NT2/D1 (cell line): ENCODE measurements around the gene RGS3.

Source experiments
- DNase-seq: peaks from one replicate; pipeline ENCODE4 v3.0.0-alpha.2; 2011; ENCODE audit warnings: low read depth, low spot score
- H3K27me3 ChIP-seq: 2 replicates; pipeline ENCODE4 v1.6.0; 2011; ENCODE audit warnings: mild to moderate bottlenecking; ENCODE audit not compliant: insufficient read length, insufficient read depth
- H3K36me3 ChIP-seq: 2 replicates; pipeline ENCODE4 v1.6.1; 2011; ENCODE audit warnings: mild to moderate bottlenecking, low read length, mixed read lengths; ENCODE audit not compliant: insufficient read depth, insufficient read length
- H3K4me1 ChIP-seq: 2 replicates; pipeline ENCODE4 v1.5.1; 2011; ENCODE audit not compliant: insufficient read depth, insufficient read length
- H3K4me3 ChIP-seq: 2 replicates; pipeline ENCODE4 v1.5.1; 2011; ENCODE audit warnings: low read depth; ENCODE audit not compliant: insufficient read length
- H3K9ac ChIP-seq: 2 replicates; pipeline ENCODE4 v1.6.0; 2011; ENCODE audit warnings: low read depth; ENCODE audit not compliant: insufficient read length
- H3K9me3 ChIP-seq: 2 replicates; pipeline ENCODE4 v1.5.1; 2011; ENCODE audit warnings: mild to moderate bottlenecking, low read length; ENCODE audit not compliant: insufficient read depth
- SUZ12 ChIP-seq: IDR thresholded peaks from 2 replicates; pipeline ENCODE4 v1.6.1; 2011; ENCODE audit not compliant: insufficient read length, insufficient read depth; ENCODE audit errors: extremely low read depth
- YY1 ChIP-seq: IDR thresholded peaks from 2 replicates; pipeline ENCODE4 v1.6.1; 2011; ENCODE audit not compliant: insufficient read length, insufficient read depth
- ZNF274 ChIP-seq: IDR thresholded peaks from 2 replicates; pipeline ENCODE4 v1.6.1; 2011; ENCODE audit warnings: mild to moderate bottlenecking, low read depth, low read length

Gene RGS3

DNA sequence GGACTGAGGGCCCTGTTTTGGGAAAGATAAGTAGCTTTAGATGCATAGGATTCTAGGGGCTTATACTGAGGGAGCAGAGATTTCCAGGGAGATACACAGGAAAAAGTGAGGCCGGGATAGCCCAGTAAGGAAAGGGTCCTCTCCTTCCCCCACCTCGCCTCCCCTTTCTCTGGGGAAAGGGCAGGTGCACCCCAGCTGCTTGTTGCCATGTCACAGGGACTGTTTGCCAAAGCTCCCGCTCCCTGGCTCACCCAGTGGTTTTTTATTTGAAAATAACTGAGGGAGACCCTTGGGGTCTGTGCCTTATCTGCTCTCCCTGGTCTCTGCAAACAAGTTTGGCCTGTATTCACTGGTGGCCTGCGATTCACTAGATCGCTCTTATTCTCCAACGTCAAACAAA is 51.2 kb downstream of the RGS3 start:
- peaks cover 3% of the 10 kb centered on the region for H3K4me1 ChIP-seq
- no peak for TF ChIP-seq YY1
- TF ChIP-seq ZNF274: no peak
- no peak for TF ChIP-seq SUZ12
- H3K9me3 ChIP-seq: no peaks in the 10 kb centered on the region
- no peak overlapping the region for H3K4me3 ChIP-seq
- no peaks in the 10 kb centered on the region for H3K27me3 ChIP-seq
- DNase-seq: no peak
- no peak overlapping the region for H3K9ac ChIP-seq
- peaks cover 9% of the 10 kb centered on the region for H3K36me3 ChIP-seq

DNA sequence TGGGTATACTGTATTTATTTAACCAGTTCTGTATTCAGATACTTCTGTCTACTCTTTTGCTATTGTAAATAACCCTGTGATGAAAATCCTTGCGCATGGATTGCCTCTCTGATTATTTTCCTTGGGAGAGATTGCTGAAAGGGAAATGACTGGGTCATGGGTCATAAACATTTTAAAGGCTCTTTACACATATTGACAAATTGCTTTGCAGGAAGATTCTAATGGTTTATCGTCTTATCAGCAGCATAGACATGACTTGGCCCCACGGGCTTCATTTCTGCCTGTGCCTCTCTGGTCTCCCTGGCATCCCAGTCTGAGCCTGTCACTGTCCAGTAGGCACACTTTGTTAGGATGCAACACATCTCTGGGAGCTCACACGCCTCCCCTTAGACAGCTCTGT is 52.3 kb downstream of the RGS3 start:
- H3K4me1 ChIP-seq: peaks cover 3% of the 10 kb centered on the region

DNA sequence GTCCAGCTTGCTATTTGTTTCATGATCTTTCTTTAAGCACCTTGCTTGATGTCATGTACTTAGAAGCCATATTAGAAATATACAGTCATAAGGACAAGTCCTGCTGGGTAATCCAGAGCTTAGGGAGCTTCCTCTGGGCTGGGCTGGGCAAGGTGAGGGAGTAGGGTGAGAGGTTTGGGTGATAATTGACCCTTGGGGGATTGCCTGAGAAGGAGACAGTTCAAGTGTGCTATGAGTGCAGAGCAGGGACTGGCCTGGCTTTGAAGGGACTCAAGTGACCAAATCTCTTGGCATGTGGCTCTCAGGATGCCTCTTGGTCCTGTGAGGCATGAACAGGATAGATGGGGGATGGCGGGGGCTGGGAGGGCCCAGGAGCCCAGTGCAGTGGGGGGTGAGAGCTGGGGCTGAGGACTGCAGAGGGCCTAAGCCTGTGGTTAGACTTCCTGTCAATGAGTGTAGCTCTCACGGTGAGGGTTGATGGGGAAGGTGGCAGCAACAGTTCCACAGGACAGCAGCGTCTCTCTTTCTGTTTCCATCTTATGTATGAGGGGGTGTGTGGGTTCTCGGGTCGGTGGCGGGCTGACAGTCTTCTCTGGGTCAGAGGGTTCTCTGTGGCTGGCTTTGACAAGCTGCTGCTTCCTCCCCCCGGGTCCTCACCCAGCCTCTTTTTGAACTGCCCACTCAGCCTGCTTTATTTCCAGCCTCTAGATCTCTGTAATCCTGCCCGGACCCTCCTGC is 53.5 kb downstream of the RGS3 start:
- no peak overlapping the region for H3K9ac ChIP-seq
- no peak for DNase-seq
- peaks cover 9% of the 10 kb centered on the region for H3K36me3 ChIP-seq
- H3K27me3 ChIP-seq: no peaks in the 10 kb centered on the region
- TF ChIP-seq YY1 (no peak), ZNF274 (no peak), SUZ12 (no peak)
- H3K9me3 ChIP-seq: no peaks in the 10 kb centered on the region
- H3K4me3 ChIP-seq: no peak overlapping the region
- H3K4me1 ChIP-seq: peaks cover 1% of the 10 kb centered on the region

More for the DNA sequence above, 52.3 kb downstream of the RGS3 start:
- H3K9me3 ChIP-seq: no peaks in the 10 kb centered on the region
- TF ChIP-seq YY1: no peak
- TF ChIP-seq ZNF274: no peak
- TF ChIP-seq SUZ12: no peak
- H3K4me3 ChIP-seq: no peak overlapping the region
- no peaks in the 10 kb centered on the region for H3K27me3 ChIP-seq
- H3K9ac ChIP-seq: no peak overlapping the region
- H3K36me3 ChIP-seq: peaks cover 9% of the 10 kb centered on the region
- DNase-seq: no peak

DNA sequence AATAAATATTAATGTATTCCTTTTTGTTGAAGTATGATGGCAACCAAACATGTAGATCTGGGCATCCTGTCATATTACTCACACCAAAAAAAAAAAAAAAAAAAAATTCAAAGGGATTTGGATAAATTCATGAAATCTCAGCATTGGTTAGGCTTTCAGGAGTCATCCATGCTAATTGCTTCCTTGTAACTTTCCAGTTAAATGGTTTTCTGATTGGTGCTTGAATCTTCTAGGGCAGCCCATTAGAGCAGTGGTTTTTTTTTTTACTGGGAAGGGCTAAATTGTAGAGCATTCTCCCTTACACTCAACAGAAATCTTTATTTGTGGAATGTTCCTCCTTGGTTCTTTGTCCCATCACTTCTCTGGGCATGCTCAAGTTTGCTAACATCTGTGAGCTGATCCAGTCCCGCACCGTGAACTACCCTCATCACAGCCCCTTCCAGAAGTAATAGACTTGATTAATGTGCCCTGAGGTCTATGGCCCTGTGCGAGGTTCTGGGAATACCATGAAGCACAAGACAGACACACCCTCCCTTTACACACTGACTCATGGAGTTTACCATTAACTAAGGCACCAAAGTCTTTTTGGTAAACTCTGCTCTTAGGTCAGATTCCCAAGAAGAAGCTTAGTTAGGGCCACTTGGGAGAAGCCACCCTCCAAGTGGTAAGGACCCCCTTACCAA is 56.0 kb downstream of the RGS3 start:
- H3K4me3 ChIP-seq: no peak overlapping the region
- no peak for TF ChIP-seq ZNF274
- TF ChIP-seq SUZ12: no peak
- TF ChIP-seq YY1: no peak
- H3K27me3 ChIP-seq: no peaks in the 10 kb centered on the region
- no peak overlapping the region for H3K9ac ChIP-seq
- no peaks in the 10 kb centered on the region for H3K9me3 ChIP-seq
- H3K4me1 ChIP-seq: no peaks in the 10 kb centered on the region
- DNase-seq: no peak
- peaks cover 14% of the 10 kb centered on the region for H3K36me3 ChIP-seq

GRCh38 chr9:113520109-113520642 is 56.6 kb downstream of the RGS3 start:
- Histone ChIP-seq H3K9me3 (no peaks in the 10 kb centered on the region), H3K9ac (no peak overlapping the region), H3K36me3 (peaks cover 14% of the 10 kb centered on the region), H3K4me1 (no peaks in the 10 kb centered on the region), H3K4me3 (no peak overlapping the region), H3K27me3 (no peaks in the 10 kb centered on the region)
- DNase-seq: no peak
- TF ChIP-seq ZNF274: no peak

DNA sequence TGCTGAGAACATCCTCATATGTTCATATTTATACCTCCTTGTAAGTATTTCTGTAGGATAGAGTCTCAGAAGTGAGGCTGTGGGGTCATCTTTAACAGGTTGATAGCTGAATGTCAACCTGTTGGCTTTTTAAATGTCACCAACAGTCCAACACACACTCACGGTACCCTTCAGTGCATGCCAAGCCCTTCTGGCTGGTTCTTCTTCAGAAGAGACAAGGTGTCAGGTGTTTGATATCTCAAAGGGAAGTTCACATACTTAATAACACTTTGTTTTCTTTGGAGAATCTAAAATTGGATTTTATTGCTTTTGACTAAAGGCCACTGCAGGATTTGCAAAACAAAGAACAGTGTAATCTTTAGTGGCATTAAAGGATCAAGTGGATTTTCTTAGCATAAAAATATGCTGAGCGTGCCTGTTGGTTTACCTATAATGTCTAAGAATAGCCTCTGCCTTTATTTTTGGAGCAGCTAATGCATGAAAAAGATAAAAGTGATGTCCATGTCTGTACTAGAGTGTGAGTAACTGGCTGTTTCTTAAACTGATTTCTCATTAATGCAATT is 58.2 kb downstream of the RGS3 start:
- TF ChIP-seq ZNF274: no peak
- no peak for TF ChIP-seq YY1
- TF ChIP-seq SUZ12: no peak
- H3K4me3 ChIP-seq: no peak overlapping the region

GRCh38 chr9:113522419-113522818 is 58.9 kb downstream of the RGS3 start:
- Histone ChIP-seq H3K4me3 (no peak overlapping the region), H3K27me3 (no peaks in the 10 kb centered on the region), H3K36me3 (peaks cover 12% of the 10 kb centered on the region), H3K4me1 (peaks cover 4% of the 10 kb centered on the region), H3K9ac (no peak overlapping the region), H3K9me3 (no peaks in the 10 kb centered on the region)
- TF ChIP-seq SUZ12 (no peak), ZNF274 (no peak), YY1 (no peak)
- DNase-seq: no peak

More for the DNA sequence above, 58.2 kb downstream of the RGS3 start:
- no peaks in the 10 kb centered on the region for H3K27me3 ChIP-seq
- peaks cover 12% of the 10 kb centered on the region for H3K36me3 ChIP-seq
- no peaks in the 10 kb centered on the region for H3K9me3 ChIP-seq
- peaks cover 4% of the 10 kb centered on the region for H3K4me1 ChIP-seq
- H3K9ac ChIP-seq: no peak overlapping the region
- DNase-seq: no peak
